H1 (cell line): ENCODE measurements around the gene TRIM52. TPM values are rescaled to one million over a fixed set of nuclear protein-coding genes. Genes with fewer than 3 reads are reported as not detected.

Experiments used
- CTCF ChIA-PET: fragments of 300-600 bp; sonication (Branson Sonifier 250); formaldehyde crosslinking; loops from one replicate; lab custom pipeline; 2021; ENCODE audit not compliant: partially characterized antibody; lab: Charles Lee
- POLR2A ChIA-PET: fragments of 300-600 bp; sonication (Branson Sonifier 250); formaldehyde crosslinking; loops from one replicate; lab custom pipeline; 2021; ENCODE audit warnings: inconsistent platforms; ENCODE audit not compliant: partially characterized antibody; lab: Charles Lee
- DNase-seq, 2 experiments: peaks; one replicate each; pipeline versions ENCODE4 v3.0.0 to v3.0.0-alpha.2; 2010 to 2022; ENCODE audit warnings: low spot score in 2 of 2, low read depth in 1 of 2, mixed read lengths in 1 of 2
- FAIRE-seq: peaks from 2 replicates; lab custom pipeline; 2011; peaks lifted over from hg19 to GRCh38; lab: Jason Lieb, UNC
- H2AFZ ChIP-seq: 2 replicates; pipeline ENCODE4 v1.8.1; 2012; ENCODE audit warnings: low read length, inconsistent platforms
- H2AK5ac ChIP-seq: 2 replicates; pipeline ENCODE4 v1.6.1; 2013; ENCODE audit warnings: low read depth, low read length
- H2BK120ac ChIP-seq: replicated peaks from 2 replicates; pipeline ENCODE3; 2013; ENCODE audit warnings: low read depth, low read length, inconsistent platforms
- H2BK12ac ChIP-seq: 2 replicates; pipeline ENCODE4 v1.6.1; 2013; ENCODE audit warnings: low read depth, low read length
- H2BK15ac ChIP-seq: 2 replicates; pipeline ENCODE4 v1.6.1; 2013; ENCODE audit warnings: low read length
- H2BK20ac ChIP-seq: 2 replicates; pipeline ENCODE4 v1.6.1; 2013; ENCODE audit warnings: low read length
- H2BK5ac ChIP-seq: 2 replicates; pipeline ENCODE4 v1.6.1; 2013; ENCODE audit warnings: low read depth, low read length
- H3K14ac ChIP-seq: 2 replicates; pipeline ENCODE4 v1.6.1; 2013; ENCODE audit warnings: inconsistent platforms; ENCODE audit not compliant: insufficient read length
- H3K18ac ChIP-seq: 2 replicates; pipeline ENCODE4 v1.6.1; 2013; ENCODE audit warnings: low read length; ENCODE audit errors: extremely low read depth
- H3K23ac ChIP-seq: 2 replicates; pipeline ENCODE4 v1.6.1; 2013; ENCODE audit warnings: inconsistent platforms; ENCODE audit not compliant: insufficient read length
- H3K23me2 ChIP-seq: 2 replicates; pipeline ENCODE4 v1.6.1; 2013; ENCODE audit warnings: low read depth, low read length
- H3K27ac ChIP-seq: 2 replicates; pipeline ENCODE4 v1.6.1; 2011; ENCODE audit warnings: low read depth, low read length, inconsistent platforms
- H3K27me3 ChIP-seq, 4 experiments: replicated peaks in 1 of 4; 1 replicate in 1 of 4; 2 replicates in 3 of 4; pipeline versions ENCODE4 v1.6.1 to v1.8.1; 2011 to 2013; ENCODE audit warnings: low read length in 3 of 4, mild to moderate bottlenecking in 3 of 4, inconsistent platforms in 2 of 4, mixed read lengths in 2 of 4, moderate library complexity in 1 of 4; ENCODE audit not compliant: control insufficient read depth in 3 of 4, insufficient read depth in 3 of 4; ENCODE audit errors: extremely low read depth in 1 of 4
- H3K36me3 ChIP-seq, 4 experiments: 2 replicates each; pipeline versions ENCODE4 v1.6.1 to v1.8.1; 2011 to 2013; ENCODE audit warnings: mild to moderate bottlenecking in 4 of 4, low read length in 3 of 4, moderate library complexity in 2 of 4, control low read depth in 1 of 4, inconsistent platforms in 1 of 4; ENCODE audit not compliant: insufficient read depth in 4 of 4, control insufficient read depth in 2 of 4
- H3K4ac ChIP-seq: replicated peaks from 2 replicates; pipeline ENCODE3; 2013; ENCODE audit warnings: low read length, low read depth, mixed read lengths, inconsistent platforms; ENCODE audit not compliant: insufficient read length
- H3K4me1 ChIP-seq, 4 experiments: replicated peaks in 1 of 4; 1 replicate in 1 of 4; 2 replicates in 3 of 4; pipeline versions ENCODE4 v1.6.1 to v1.8.1; 2011 to 2013; ENCODE audit warnings: low read length in 3 of 4, inconsistent platforms in 2 of 4, mixed read lengths in 1 of 4; ENCODE audit not compliant: insufficient read depth in 4 of 4, control insufficient read depth in 3 of 4
- H3K4me2 ChIP-seq, 2 experiments: 2 replicates each; pipeline versions ENCODE4 v1.6.1 to v1.8.1; 2011 to 2013; ENCODE audit warnings: low read depth in 2 of 2, low read length in 2 of 2, control low read depth in 1 of 2, inconsistent platforms in 1 of 2, mild to moderate bottlenecking in 1 of 2; ENCODE audit not compliant: insufficient read depth in 1 of 2
- H3K4me3 ChIP-seq, 4 experiments: fragments of 200-600, 300-600 bp in 1 of 4; sonication (generic), shearing (Covaris generic), sonication (Bioruptor Twin) in 1 of 4; 2 replicates each; pipeline versions ENCODE4 v1.5.1 to v1.8.1; 2011 to 2016; ENCODE audit warnings: low read length in 4 of 4, low read depth in 3 of 4, control low read depth in 2 of 4, inconsistent platforms in 2 of 4, mild to moderate bottlenecking in 2 of 4, mixed read lengths in 1 of 4, moderate library complexity in 1 of 4; ENCODE audit not compliant: insufficient read depth in 2 of 4; ENCODE audit errors: extremely low read depth in 1 of 4
- H3K56ac ChIP-seq: replicated peaks from 2 replicates; pipeline ENCODE3; 2013; ENCODE audit warnings: low read depth, mild to moderate bottlenecking, mixed read lengths, low read length, inconsistent platforms; ENCODE audit not compliant: insufficient read length
- H3K79me1 ChIP-seq: 2 replicates; pipeline ENCODE4 v1.6.1; 2013; ENCODE audit warnings: low read depth, low read length, control low read depth
- H3K79me2 ChIP-seq, 2 experiments: 2 replicates each; pipeline versions ENCODE4 v1.6.1 to v1.8.1; 2012 to 2013; ENCODE audit warnings: low read length in 2 of 2, mild to moderate bottlenecking in 2 of 2, inconsistent platforms in 1 of 2; ENCODE audit not compliant: insufficient read depth in 2 of 2, control insufficient read depth in 1 of 2
- H3K9ac ChIP-seq, 4 experiments: replicated peaks in 1 of 4; 1 replicate in 1 of 4; 2 replicates in 3 of 4; pipeline versions ENCODE4 v1.6.1 to v1.8.1; 2011 to 2013; ENCODE audit warnings: low read depth in 3 of 4, low read length in 3 of 4, control low read depth in 2 of 4, mild to moderate bottlenecking in 2 of 4, moderate library complexity in 2 of 4, inconsistent platforms in 1 of 4; ENCODE audit errors: extremely low read depth in 1 of 4
- H3K9me3 ChIP-seq, 2 experiments: 2 replicates each; pipeline versions ENCODE4 v1.6.1 to v1.8.1; 2012 to 2013; ENCODE audit warnings: mild to moderate bottlenecking in 2 of 2, moderate library complexity in 2 of 2, control low read depth in 1 of 2, inconsistent platforms in 1 of 2, low read depth in 1 of 2, low read length in 1 of 2, mixed read lengths in 1 of 2; ENCODE audit not compliant: insufficient read depth in 2 of 2
- H4K20me1 ChIP-seq, 2 experiments: replicated peaks in 1 of 2; 2 replicates each; pipeline versions ENCODE3 to v1.8.1; 2011 to 2013; ENCODE audit warnings: inconsistent platforms in 2 of 2, low read length in 2 of 2, mild to moderate bottlenecking in 1 of 2; ENCODE audit not compliant: insufficient read depth in 2 of 2, control insufficient read depth in 1 of 2
- H4K5ac ChIP-seq: 2 replicates; pipeline ENCODE4 v1.6.1; 2013; ENCODE audit warnings: low read length, low read depth, mixed read lengths, inconsistent platforms; ENCODE audit not compliant: insufficient read length
- H4K8ac ChIP-seq: 2 replicates; pipeline ENCODE4 v1.8.0; 2013; ENCODE audit warnings: mild to moderate bottlenecking, moderate library complexity, low read length, inconsistent platforms; ENCODE audit not compliant: insufficient read depth; ENCODE audit errors: extremely low read depth
- H4K91ac ChIP-seq: replicated peaks from 2 replicates; pipeline ENCODE3; 2013; ENCODE audit warnings: low read length, mixed read lengths, inconsistent platforms; ENCODE audit not compliant: insufficient read length
- CTBP2 ChIP-seq: IDR thresholded peaks from 2 replicates; pipeline ENCODE4 v1.7.0; 2011; ENCODE audit warnings: borderline replicate concordance, mild to moderate bottlenecking, moderate library complexity, mixed read lengths, low read length; ENCODE audit not compliant: insufficient read depth, insufficient read length
- EP300 ChIP-seq, 2 experiments: IDR thresholded peaks; 1 replicate in 1 of 2; 2 replicates in 1 of 2; pipeline ENCODE4 v1.6.1; 2011 to 2012; ENCODE audit warnings: low read depth in 2 of 2, low read length in 2 of 2, mild to moderate bottlenecking in 2 of 2, borderline replicate concordance in 1 of 2, inconsistent platforms in 1 of 2, moderate library complexity in 1 of 2
- GTF2F1 ChIP-seq: IDR thresholded peaks from 2 replicates; pipeline ENCODE4 v1.6.1; 2012; ENCODE audit warnings: low read depth, low read length, improper control_type of control experiment, borderline replicate concordance
- HDAC6 ChIP-seq: IDR thresholded peaks from one replicate; pipeline ENCODE4 v1.7.1; 2012; ENCODE audit warnings: low read depth, mild to moderate bottlenecking, inconsistent platforms, low read length, moderate library complexity
- JUND ChIP-seq: IDR thresholded peaks from 2 replicates; pipeline ENCODE4 v1.6.1; 2011; ENCODE audit warnings: mild to moderate bottlenecking, improper control_type of control experiment, low read length
- NANOG ChIP-seq: IDR thresholded peaks from 2 replicates; pipeline ENCODE4 v1.6.1; 2011; ENCODE audit warnings: low read length, low read depth, mild to moderate bottlenecking, inconsistent platforms; ENCODE audit not compliant: insufficient read depth, poor library complexity, severe bottlenecking
- NRF1 ChIP-seq: IDR thresholded peaks from 2 replicates; pipeline ENCODE4 v1.6.1; 2011; ENCODE audit warnings: mild to moderate bottlenecking, low read depth, low read length, improper control_type of control experiment
- PHF8 ChIP-seq: fragments of 200-600 bp; sonication (generic); conservative IDR thresholded peaks from 2 replicates; pipeline ENCODE4 v1.7.1; 2012; ENCODE audit warnings: low read depth, mild to moderate bottlenecking, inconsistent platforms, low read length, moderate library complexity
- POU5F1 ChIP-seq: IDR thresholded peaks from 2 replicates; pipeline ENCODE4 v1.6.1; 2011; ENCODE audit warnings: low read depth, mild to moderate bottlenecking, low read length, moderate library complexity
- RAD21 ChIP-seq, 2 experiments: IDR thresholded peaks in 1 of 2; conservative IDR thresholded peaks in 1 of 2; 2 replicates each; pipeline ENCODE4 v1.6.1; 2011; ENCODE audit warnings: low read depth in 2 of 2, low read length in 2 of 2, improper control_type of control experiment in 1 of 2, inconsistent platforms in 1 of 2, mild to moderate bottlenecking in 1 of 2, moderate library complexity in 1 of 2
- RFX5 ChIP-seq: IDR thresholded peaks from 2 replicates; pipeline ENCODE4 v1.6.1; 2011; ENCODE audit warnings: low read depth, low read length, improper control_type of control experiment, borderline replicate concordance
- SIRT6 ChIP-seq: IDR thresholded peaks from one replicate; pipeline ENCODE4 v1.7.1; 2012; ENCODE audit warnings: low read length, inconsistent platforms
- SP1 ChIP-seq: IDR thresholded peaks from 2 replicates; pipeline ENCODE4 v1.6.1; 2011; ENCODE audit warnings: low read depth, low read length
- SUZ12 ChIP-seq: fragments of 200-600 bp; sonication (generic); IDR thresholded peaks from 2 replicates; pipeline ENCODE4 v1.6.1; 2012; ENCODE audit warnings: mild to moderate bottlenecking, inconsistent platforms, low read length, moderate library complexity, mixed read lengths
- WGBS, 2 experiments: shearing (Covaris generic) in 1 of 2; methylation state at CpG; one replicate each; pipeline versions ENCODE4 v1.1.6 to v1.1.7; 2013 to 2015; ENCODE audit warnings: low lambda C conversion rate in 2 of 2, mixed read lengths in 2 of 2, inconsistent platforms in 1 of 2, low coverage in 1 of 2, missing lambda C conversion rate in 1 of 2; ENCODE audit not compliant: insufficient replicate concordance in 2 of 2, insufficient coverage in 1 of 2, insufficient read length in 1 of 2; ENCODE audit errors: extremely low coverage in 1 of 2, missing lambda C conversion rate in 1 of 2; 5-methylcytosine and 5-hydroxymethylcytosine counted together
- polyA plus RNA-seq, 7 experiments: library from polyadenylated mRNA; depleted of rRNA in 3 of 7; stranded (reverse) in 5 of 7; unstranded in 2 of 7; fragments of >200 nt in 5 of 7; fragments of 200-250 nt in 2 of 7; gene quantifications; 1 replicate in 5 of 7; 2 replicates in 1 of 7; 4 replicates in 1 of 7; pipeline versions ENCODE4 v1.2.1 to v1.2.3, GENCODE V29; 2011 to 2013; ENCODE audit warnings: missing spikeins in 2 of 7, mixed read lengths in 2 of 7
- total RNA-seq: library from RNA; stranded (reverse); fragmentation: NEBNext Ultra II Directional; extraction: Animal tissue kit (Norgen Biotek cat#: 25700); gene quantifications from 2 replicates; pipeline ENCODE4 v1.2.1, GENCODE V29; 2021

The TRIM52 gene
- total and polyA plus RNA-seq, 2 of the 8 experiments (the other 6 are each of a cell fraction or from before 2014, with no cell fraction given), result 4.2 to 5.7 TPM

DNA sequence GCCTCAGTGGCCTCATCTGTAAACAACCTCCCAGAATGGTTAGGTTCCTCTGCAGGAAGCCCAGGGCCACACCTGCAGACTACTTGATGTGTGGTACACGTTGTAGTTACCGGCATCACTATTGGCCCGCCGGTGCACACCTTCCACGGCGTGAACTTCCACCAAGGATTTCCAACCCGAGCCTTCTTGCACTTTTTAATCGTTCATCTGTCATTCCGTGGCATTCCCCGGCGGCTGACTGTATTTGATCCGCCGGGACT is 43.2 kb downstream of the TRIM52 start:
- Histone ChIP-seq H4K91ac (no peak overlapping the region), H2AK5ac (no peak overlapping the region), H4K8ac (no peak overlapping the region), H4K5ac (no peak overlapping the region), H3K23ac (no peak overlapping the region), H3K4me1 (peaks cover 0 to 2% (median 0%) of the 10 kb centered on the region in 4 experiments; a peak in 3 of 7 replicates), H2AFZ (no peak overlapping the region), H3K79me1 (no peaks in the 10 kb centered on the region), H2BK20ac (no peak overlapping the region), H3K4ac (no peak overlapping the region), H2BK15ac (no peak overlapping the region), H2BK12ac (0 out of 2 replicates have a peak overlapping the region, but pooled peaks have one; percentile 7), H3K9me3 (no peaks in the 10 kb centered on the region), H3K4me2 (peak overlapping the region; percentile 92 to 97), H3K79me2 (no peaks in the 10 kb centered on the region), H3K9ac (peak overlapping the region in 2 of 4 experiments; percentile 57 to 69; a peak in 3 of 7 replicates), H3K14ac (no peak overlapping the region), H3K36me3 (no peaks in the 10 kb centered on the region), H4K20me1 (peaks cover 0 to 4% of the 10 kb centered on the region in 2 experiments), H2BK5ac (no peak overlapping the region), H3K27me3 (peaks cover 0 to 5% (median 1%) of the 10 kb centered on the region in 4 experiments; a peak in 2 of 7 replicates), H3K18ac (no peak overlapping the region), H3K4me3 (peak overlapping the region; percentile 46 to 76 (median 63); a peak in 7 of 8 replicates), H3K27ac (no peak overlapping the region), H3K23me2 (peaks cover 17% of the 10 kb centered on the region), H3K56ac (no peak overlapping the region), H2BK120ac (no peak overlapping the region)
- 16% methylated on average over 13 of the region's 13 CpGs; no CpG with 5 or more reads in 1 of the 2 experiments for WGBS, 2 experiments
- no peak for FAIRE-seq
- CTCF ChIA-PET, result no interaction called here
- DNase-seq, result no peak
- POLR2A ChIA-PET, result interaction anchor here (1.0 kb wide), 1 partner anchor 11 kb away, joined by 4 read pairs; no protein-coding TSS in a partner anchor
- TF ChIP-seq JUND (no peak), PHF8 (no peak), SP1 (no peak), SUZ12 (no peak), NANOG (no peak), POU5F1 (no peak), RFX5 (no peak), CTBP2 (no peak), EP300 (IDR thresholded peaks at IDR 0.05; ENCODE audit: borderline replicate concordance in 1 of 2, low read depth in 2 of 2, low read length in 2 of 2) (no peak), RAD21 (IDR thresholded peaks at IDR 0.05 in 1 of 2, conservative IDR thresholded peaks at IDR 0.05 in 1 of 2; ENCODE audit: low read depth in 2 of 2, low read length in 2 of 2) (no peak), NRF1 (no peak), SIRT6 (no peak), GTF2F1 (no peak), HDAC6 (no peak)
